C4-2B (cell line): ENCODE data around the gene ABAT.

Experiments used
- CTCF ChIP-seq: fragments of 450-650 bp; conservative IDR thresholded peaks from 2 replicates; pipeline ENCODE4 v1.5.1; 2017; ENCODE audit warnings: mild to moderate bottlenecking
- ZFX ChIP-seq: fragments of 450-650 bp; IDR thresholded peaks from 2 replicates; pipeline ENCODE4 v1.6.1; 2017

GRCh38 chr16:8717469-8717868 is 43.1 kb downstream of the ABAT start:
- TF ChIP-seq CTCF: no peak
- no peak for TF ChIP-seq ZFX
